Peyer's patch (tissue), 4 donors: Measurements from ENCODE around the gene PAAF1.

Experiments
- CTCF ChIP-seq, 6 experiments: fragments of 450-650 bp in 4 of 6; fragments of 200-600 bp in 2 of 6; sonication (generic) in 1 of 6; IDR thresholded peaks; one replicate each; pipeline ENCODE4 v1.5.1; 2017 to 2019; ENCODE audit warnings: antibody characterized with exemption in 6 of 6, mild to moderate bottlenecking in 3 of 6, moderate library complexity in 1 of 6
- POLR2A ChIP-seq, 2 donors: fragments of 450-650 bp; IDR thresholded peaks; one replicate each; pipeline ENCODE4 v1.5.1; 2017; ENCODE audit warnings: antibody characterized with exemption in 2 of 2, mild to moderate bottlenecking in 2 of 2, moderate library complexity in 2 of 2

- TF ChIP-seq POLR2A (IDR thresholded peaks at IDR 0.05) (peak; percentile 19 to 24), CTCF (IDR thresholded peaks at IDR 0.05) (no peak)
Observed at GRCh38 chr11:73957654-73958361, 81.0 kb downstream of the PAAF1 start.
